ENCODE results near the gene NIPA2. TPM values are rescaled to one million over a fixed set of nuclear protein-coding genes. Genes with fewer than 3 reads are reported as not detected.

NIPA2 gene
- total RNA-seq, 4 donors from 2014 or later: 33.2 to 66.9 (median 52.7) TPM

- Histone ChIP-seq H3K36me3 (peaks cover 0 to 100% (median 5%) of the 10 kb centered on the region in 3 donors), H3K27ac (no peak overlapping the region), H3K4me1 (no peaks in the 10 kb centered on the region), H3K4me3 (no peak overlapping the region), H3K9me3 (peaks cover 0 to 9% (median 0%) of the 10 kb centered on the region in 4 donors), H3K27me3 (no peaks in the 10 kb centered on the region)
- TF ChIP-seq CTCF (IDR thresholded peaks at IDR 0.05): no peak
- DNase-seq (ENCODE audit: low spot score in 2 of 2): no peak
- 97 to 98% methylated on average over 5 of the region's 5 CpGs for WGBS, 2 donors
Observed at GRCh38 chr15:22877117-22877516, 38.7 kb downstream of the NIPA2 start.

- TF ChIP-seq POLR2A (IDR thresholded peaks at IDR 0.05) (no peak), EP300 (IDR thresholded peaks at IDR 0.05) (no peak), CTCF (IDR thresholded peaks at IDR 0.05) (no peak)
- Histone ChIP-seq H3K27me3 (no peaks in the 10 kb centered on the region), H3K4me1 (no peaks in the 10 kb centered on the region), H3K9me3 (peaks cover 0 to 9% (median 0%) of the 10 kb centered on the region in 4 donors), H3K36me3 (peaks cover 0 to 100% (median 5%) of the 10 kb centered on the region in 3 donors), H3K4me3 (no peak overlapping the region), H3K27ac (no peak overlapping the region)
- DNase-seq (ENCODE audit: low spot score in 2 of 2): no peak
- 92 to 100% methylated on average over 2 to 6 of the region's 8 CpGs for WGBS, 2 donors
Observed at GRCh38 chr15:22877607-22878006, 39.1 kb downstream of the NIPA2 start.

- peaks cover 0 to 100% (median 5%) of the 10 kb centered on the region in 3 donors for H3K36me3 ChIP-seq
- WGBS, 2 donors: 91 to 94% methylated on average over 10 of the region's 10 CpGs
Observed at GRCh38 chr15:22878103-22878502, 39.6 kb downstream of the NIPA2 start.

GRCh38 chr15:22880068-22880980, 41.9 kb downstream of the NIPA2 start:
- Histone ChIP-seq H3K27ac (no peak overlapping the region), H3K4me3 (no peak overlapping the region), H3K27me3 (no peaks in the 10 kb centered on the region), H3K4me1 (no peaks in the 10 kb centered on the region), H3K9me3 (peaks cover 0 to 9% (median 0%) of the 10 kb centered on the region in 4 donors), H3K36me3 (peaks cover 0 to 97% (median 5%) of the 10 kb centered on the region in 3 donors)
- TF ChIP-seq POLR2A (IDR thresholded peaks at IDR 0.05): no peak
- no peak for TF ChIP-seq CTCF (IDR thresholded peaks at IDR 0.05)
- no peak for TF ChIP-seq EP300 (IDR thresholded peaks at IDR 0.05)
- DNase-seq (ENCODE audit: low spot score in 2 of 2): no peak
- 87% methylated on average over 32 to 33 of the region's 33 CpGs for WGBS, 2 donors

More at GRCh38 chr15:22878103-22878502, 39.6 kb downstream of the NIPA2 start:
- Histone ChIP-seq H3K9me3 (peaks cover 0 to 9% (median 0%) of the 10 kb centered on the region in 4 donors), H3K27me3 (no peaks in the 10 kb centered on the region), H3K4me1 (no peaks in the 10 kb centered on the region), H3K4me3 (no peak overlapping the region), H3K27ac (no peak overlapping the region)
- TF ChIP-seq EP300 (IDR thresholded peaks at IDR 0.05): no peak
- TF ChIP-seq CTCF (IDR thresholded peaks at IDR 0.05): no peak
- no peak for TF ChIP-seq POLR2A (IDR thresholded peaks at IDR 0.05)
- DNase-seq (ENCODE audit: low spot score in 2 of 2): no peak
